H9 (cell line): ENCODE measurements around the gene SV2C. TPM values are rescaled to one million over a fixed set of nuclear protein-coding genes. Genes with fewer than 3 reads are reported as not detected.

Experiments used
- DNase-seq: peaks from one replicate; pipeline ENCODE4 v3.0.0-alpha.2; 2017
- H2AFZ ChIP-seq: one replicate; pipeline ENCODE4 v1.6.1; 2013; ENCODE audit warnings: mild to moderate bottlenecking, low read length, control low read depth, moderate library complexity
- H2AK5ac ChIP-seq: 2 replicates; pipeline ENCODE4 v1.6.1; 2013; ENCODE audit warnings: low read length, control low read depth, mixed read lengths; ENCODE audit not compliant: insufficient read length
- H2BK120ac ChIP-seq: one replicate; pipeline ENCODE4 v1.6.1; 2013; ENCODE audit warnings: low read depth, mild to moderate bottlenecking, low read length, control low read depth, inconsistent platforms; ENCODE audit not compliant: poor library complexity, severe bottlenecking
- H2BK12ac ChIP-seq: 2 replicates; pipeline ENCODE4 v1.6.1; 2013; ENCODE audit warnings: low read length, control low read depth, mixed read lengths, low read depth; ENCODE audit not compliant: insufficient read length
- H2BK15ac ChIP-seq: 2 replicates; pipeline ENCODE4 v1.6.1; 2013; ENCODE audit warnings: low read depth, low read length, control low read depth
- H2BK20ac ChIP-seq: one replicate; pipeline ENCODE4 v1.6.1; 2013; ENCODE audit warnings: low read depth, mild to moderate bottlenecking, low read length, control low read depth, inconsistent platforms; ENCODE audit not compliant: poor library complexity, severe bottlenecking
- H2BK5ac ChIP-seq: 2 replicates; pipeline ENCODE4 v1.6.1; 2013; ENCODE audit warnings: low read length, control low read depth, mixed read lengths; ENCODE audit not compliant: insufficient read length
- H3K14ac ChIP-seq: 2 replicates; pipeline ENCODE4 v1.6.1; 2013; ENCODE audit warnings: low read length, control low read depth; ENCODE audit not compliant: insufficient read depth
- H3K18ac ChIP-seq: 2 replicates; pipeline ENCODE4 v1.6.1; 2013; ENCODE audit warnings: low read depth, mild to moderate bottlenecking, mixed read lengths, low read length, control low read depth; ENCODE audit not compliant: insufficient read length
- H3K23ac ChIP-seq: 2 replicates; pipeline ENCODE4 v1.6.1; 2013; ENCODE audit warnings: low read length, control low read depth, mixed read lengths, low read depth; ENCODE audit not compliant: insufficient read length
- H3K23me2 ChIP-seq: 2 replicates; pipeline ENCODE4 v1.6.1; 2013; ENCODE audit warnings: low read depth, mild to moderate bottlenecking, mixed read lengths, low read length, control low read depth; ENCODE audit not compliant: insufficient read length, poor library complexity, severe bottlenecking
- H3K27ac ChIP-seq: 2 replicates; pipeline ENCODE4 v1.5.1; 2013; ENCODE audit warnings: low read length, control low read depth, mixed read lengths, low read depth; ENCODE audit not compliant: insufficient read length
- H3K27me3 ChIP-seq: 2 replicates; pipeline ENCODE4 v1.6.1; 2013; ENCODE audit warnings: low read length, control low read depth, inconsistent platforms; ENCODE audit not compliant: insufficient read depth
- H3K4ac ChIP-seq: 2 replicates; pipeline ENCODE4 v1.6.1; 2013; ENCODE audit warnings: low read depth, mild to moderate bottlenecking, control low read depth, inconsistent platforms, low read length, moderate library complexity
- H3K4me1 ChIP-seq: 2 replicates; pipeline ENCODE4 v1.6.1; 2013; ENCODE audit warnings: low read length, control low read depth, inconsistent platforms; ENCODE audit not compliant: insufficient read depth
- H3K4me2 ChIP-seq: 2 replicates; pipeline ENCODE4 v1.6.1; 2013; ENCODE audit warnings: low read length, control low read depth, mixed read lengths; ENCODE audit not compliant: insufficient read length, insufficient read depth
- H3K56ac ChIP-seq: 2 replicates; pipeline ENCODE4 v1.6.1; 2013; ENCODE audit warnings: low read depth, mild to moderate bottlenecking, mixed read lengths, low read length, control low read depth; ENCODE audit not compliant: insufficient read length
- H3K79me1 ChIP-seq: 2 replicates; pipeline ENCODE4 v1.6.1; 2013; ENCODE audit warnings: low read depth, mild to moderate bottlenecking, moderate library complexity, low read length, control low read depth, inconsistent platforms; ENCODE audit not compliant: insufficient read depth, poor library complexity, severe bottlenecking
- H3K79me2 ChIP-seq: 2 replicates; pipeline ENCODE4 v1.6.1; 2013; ENCODE audit warnings: low read length, control low read depth, inconsistent platforms; ENCODE audit not compliant: insufficient read depth
- H3K9ac ChIP-seq: 2 replicates; pipeline ENCODE4 v1.6.1; 2013; ENCODE audit warnings: low read length, control low read depth, mixed read lengths; ENCODE audit not compliant: insufficient read length; ENCODE audit errors: extremely low read depth
- H3K9me3 ChIP-seq: one replicate; pipeline ENCODE4 v1.6.1; 2013; ENCODE audit warnings: low read depth, low read length, inconsistent platforms; ENCODE audit not compliant: control insufficient read depth
- H3T11ph ChIP-seq: one replicate; pipeline ENCODE4 v1.6.1; 2013; ENCODE audit warnings: mild to moderate bottlenecking, low read length, control low read depth, inconsistent platforms
- H4K20me1 ChIP-seq: one replicate; pipeline ENCODE4 v1.6.1; 2013; ENCODE audit not compliant: control insufficient read depth, insufficient read length, insufficient read depth
- H4K5ac ChIP-seq: 2 replicates; pipeline ENCODE4 v1.6.1; 2013; ENCODE audit warnings: low read depth, mild to moderate bottlenecking, mixed read lengths, low read length, control low read depth; ENCODE audit not compliant: insufficient read length
- H4K8ac ChIP-seq: replicated peaks from 2 replicates; pipeline ENCODE4 v1.6.1; 2013; ENCODE audit warnings: low read length, control low read depth, mixed read lengths, low read depth; ENCODE audit not compliant: insufficient read length
- H4K91ac ChIP-seq: 2 replicates; pipeline ENCODE4 v1.6.1; 2013; ENCODE audit warnings: low read depth, mild to moderate bottlenecking, moderate library complexity, mixed read lengths, low read length, control low read depth; ENCODE audit not compliant: insufficient read length
- H3K27ac Mint-ChIP-seq, 3 experiments: 2 replicates in 2 of 3; 3 replicates in 1 of 3; pipeline ENCODE4 v1.8.0; 2020 to 2021; ENCODE audit warnings: mixed read lengths in 3 of 3, mild to moderate bottlenecking in 1 of 3, moderate library complexity in 1 of 3
- H3K27me3 Mint-ChIP-seq: 2 replicates; pipeline ENCODE4 v1.8.0; 2021; ENCODE audit warnings: low read depth, mild to moderate bottlenecking, moderate library complexity, mixed read lengths
- H3K36me3 Mint-ChIP-seq, 3 experiments: 2 replicates in 2 of 3; 3 replicates in 1 of 3; pipeline ENCODE4 v1.8.0; 2020 to 2021; ENCODE audit warnings: low read depth in 3 of 3, mixed read lengths in 3 of 3; ENCODE audit not compliant: insufficient read depth in 1 of 3
- H3K4me1 Mint-ChIP-seq, 2 experiments: 2 replicates each; pipeline ENCODE4 v1.8.0; 2020; ENCODE audit warnings: mixed read lengths in 2 of 2
- H3K4me3 Mint-ChIP-seq, 2 experiments: 2 replicates in 1 of 2; 3 replicates in 1 of 2; pipeline ENCODE4 v1.8.0; 2020 to 2021; ENCODE audit warnings: mild to moderate bottlenecking in 2 of 2, mixed read lengths in 2 of 2, moderate library complexity in 1 of 2
- H3K9me3 Mint-ChIP-seq, 2 experiments: 2 replicates in 1 of 2; 3 replicates in 1 of 2; pipeline ENCODE4 v1.8.0; 2020; ENCODE audit warnings: mild to moderate bottlenecking in 2 of 2, mixed read lengths in 2 of 2, moderate library complexity in 1 of 2
- WGBS: extraction: QIAGEN DNeasy Blood & Tissue Kit; methylation state at CpG from one replicate; pipeline ENCODE4 v1.1.7; 2013; ENCODE audit warnings: missing lambda C conversion rate, low lambda C conversion rate, mixed read lengths; ENCODE audit not compliant: insufficient read length; ENCODE audit errors: extremely low coverage; 5-methylcytosine and 5-hydroxymethylcytosine counted together
- total RNA-seq: library from RNA; stranded (reverse); gene quantifications from 2 replicates; pipeline ENCODE4 v1.2.1, GENCODE V29; 2021
- TF ChIP-seq, protein P1 (sequence below): fragments of 200-600 bp; sonication (generic); conservative IDR thresholded peaks from 3 replicates; pipeline ENCODE4 v1.8.0; 2021; ENCODE audit warnings: antibody characterized with exemption, mild to moderate bottlenecking

The SV2C gene
- total RNA-seq, 1 experiment from 2014 or later: 0.09 TPM

DNA sequence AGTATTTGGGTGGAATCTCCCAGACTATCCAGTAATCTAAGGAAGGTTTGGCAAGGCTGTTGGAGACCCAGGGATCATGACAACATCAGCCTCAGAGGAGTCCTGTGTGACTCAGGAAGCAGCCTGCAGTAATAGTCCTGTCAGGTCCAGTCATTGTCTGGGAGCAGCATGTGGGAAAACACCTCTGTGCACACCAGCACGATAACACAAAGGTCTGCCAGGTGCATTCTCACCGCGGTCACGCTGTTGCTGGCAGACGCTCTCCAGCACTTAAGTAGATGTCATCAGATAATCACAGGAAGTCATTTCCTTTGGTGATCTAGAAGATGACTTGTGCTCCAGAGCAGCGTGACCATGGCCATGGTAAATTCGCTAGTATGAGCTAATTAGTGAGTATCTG lies 220.7 kb downstream of the SV2C start:
- H4K8ac ChIP-seq: no peak overlapping the region
- H4K20me1 ChIP-seq: no peaks in the 10 kb centered on the region
- no peaks in the 10 kb centered on the region for H3K36me3 Mint-ChIP-seq
- H2BK12ac ChIP-seq: no peak overlapping the region
- H2BK5ac ChIP-seq: no peak overlapping the region
- no peak overlapping the region for H3K9ac ChIP-seq
- no peak overlapping the region for H3K56ac ChIP-seq
- H3K27ac Mint-ChIP-seq: no peak overlapping the region
- no peak overlapping the region for H3K4me2 ChIP-seq
- TF ChIP-seq, protein P1, sequence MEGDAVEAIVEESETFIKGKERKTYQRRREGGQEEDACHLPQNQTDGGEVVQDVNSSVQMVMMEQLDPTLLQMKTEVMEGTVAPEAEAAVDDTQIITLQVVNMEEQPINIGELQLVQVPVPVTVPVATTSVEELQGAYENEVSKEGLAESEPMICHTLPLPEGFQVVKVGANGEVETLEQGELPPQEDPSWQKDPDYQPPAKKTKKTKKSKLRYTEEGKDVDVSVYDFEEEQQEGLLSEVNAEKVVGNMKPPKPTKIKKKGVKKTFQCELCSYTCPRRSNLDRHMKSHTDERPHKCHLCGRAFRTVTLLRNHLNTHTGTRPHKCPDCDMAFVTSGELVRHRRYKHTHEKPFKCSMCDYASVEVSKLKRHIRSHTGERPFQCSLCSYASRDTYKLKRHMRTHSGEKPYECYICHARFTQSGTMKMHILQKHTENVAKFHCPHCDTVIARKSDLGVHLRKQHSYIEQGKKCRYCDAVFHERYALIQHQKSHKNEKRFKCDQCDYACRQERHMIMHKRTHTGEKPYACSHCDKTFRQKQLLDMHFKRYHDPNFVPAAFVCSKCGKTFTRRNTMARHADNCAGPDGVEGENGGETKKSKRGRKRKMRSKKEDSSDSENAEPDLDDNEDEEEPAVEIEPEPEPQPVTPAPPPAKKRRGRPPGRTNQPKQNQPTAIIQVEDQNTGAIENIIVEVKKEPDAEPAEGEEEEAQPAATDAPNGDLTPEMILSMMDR: no peak
- no peaks in the 10 kb centered on the region; a peak in 1 of 5 replicates for H3K9me3 Mint-ChIP-seq
- H3K4me1 Mint-ChIP-seq: peaks cover 0 to 3% of the 10 kb centered on the region in 2 experiments; a peak in 2 of 4 replicates
- no peak overlapping the region for H4K91ac ChIP-seq
- H3K9me3 ChIP-seq: no peaks in the 10 kb centered on the region
- no peak overlapping the region for H3T11ph ChIP-seq
- no peak overlapping the region for H2BK15ac ChIP-seq
- H3K79me2 ChIP-seq: no peaks in the 10 kb centered on the region
- no peak overlapping the region for H2BK20ac ChIP-seq
- H3K14ac ChIP-seq: no peak overlapping the region
- no peak overlapping the region for H3K27ac ChIP-seq
- no peak overlapping the region for H3K4me3 Mint-ChIP-seq
- H3K27me3 Mint-ChIP-seq: peaks cover 2% of the 10 kb centered on the region; the same call in 1 of the 2 replicates
- H3K79me1 ChIP-seq: no peaks in the 10 kb centered on the region
- H2BK120ac ChIP-seq: no peak overlapping the region
- DNase-seq: no peak
- no peak overlapping the region for H2AK5ac ChIP-seq
- no CpG with 5 or more reads among the region's 7 CpGs for WGBS
- H2AFZ ChIP-seq: no peak overlapping the region
- H3K23me2 ChIP-seq: no peaks in the 10 kb centered on the region
- no peak overlapping the region for H4K5ac ChIP-seq
- no peak overlapping the region for H3K18ac ChIP-seq
- H3K4ac ChIP-seq: no peak overlapping the region
- no peak overlapping the region for H3K23ac ChIP-seq
- H3K27me3 ChIP-seq: no peaks in the 10 kb centered on the region
- no peaks in the 10 kb centered on the region; the same call in 1 of the 2 replicates for H3K4me1 ChIP-seq
